Neural cell (in vitro differentiated cells): ENCODE data around the gene PRSS35. TPM values are rescaled to one million over a fixed set of nuclear protein-coding genes. Genes with fewer than 3 reads are reported as not detected.

Experiments
- H2AFZ ChIP-seq: fragments of 200-600, 300-800 bp; sonication (generic), shearing (Covaris generic); 2 replicates; pipeline ENCODE4 v1.6.0; 2014; ENCODE audit warnings: low read depth, mild to moderate bottlenecking, antibody characterized with exemption, low read length, moderate library complexity
- H3F3A ChIP-seq: fragments of 200-600 bp; shearing (Covaris generic); 2 replicates; pipeline ENCODE4 v1.6.1; 2016; ENCODE audit warnings: mild to moderate bottlenecking, moderate library complexity, mixed read lengths, antibody characterized with exemption, low read length; ENCODE audit not compliant: insufficient read depth, poor library complexity, severe bottlenecking
- H3K27ac ChIP-seq: fragments of 200-600, 300-800 bp; sonication (generic), shearing (Covaris generic); 2 replicates; pipeline ENCODE4 v1.5.1; 2014; ENCODE audit warnings: mild to moderate bottlenecking, low read length, moderate library complexity
- H3K27me3 ChIP-seq: fragments of 300-800, 200-600 bp; sonication (generic), shearing (Covaris generic); 2 replicates; pipeline ENCODE4 v1.6.0; 2014; ENCODE audit warnings: mild to moderate bottlenecking, low read depth, low read length, moderate library complexity; ENCODE audit not compliant: insufficient read depth
- H3K36me3 ChIP-seq: fragments of 300-800, 200-600 bp; sonication (generic), shearing (Covaris generic); 2 replicates; pipeline ENCODE4 v1.5.1; 2014; ENCODE audit warnings: mild to moderate bottlenecking, antibody characterized with exemption, low read length, moderate library complexity; ENCODE audit not compliant: insufficient read depth
- H3K4me2 ChIP-seq: fragments of 300-800, 200-600 bp; sonication (generic), shearing (Covaris generic); 2 replicates; pipeline ENCODE4 v1.6.0; 2014; ENCODE audit warnings: mild to moderate bottlenecking, low read length
- H3K4me3 ChIP-seq: fragments of 300-800, 200-600 bp; sonication (generic), shearing (Covaris generic); 2 replicates; pipeline ENCODE4 v1.5.1; 2014; ENCODE audit warnings: mild to moderate bottlenecking, low read length, moderate library complexity
- H3K79me2 ChIP-seq: fragments of 200-600 bp; shearing (Covaris generic); replicated peaks from 2 replicates; pipeline ENCODE4 v1.6.0; 2014; ENCODE audit warnings: mild to moderate bottlenecking, low read length, moderate library complexity; ENCODE audit not compliant: insufficient read depth
- H3K9ac ChIP-seq: fragments of 300-800, 200-600 bp; sonication (generic), shearing (Covaris generic); 2 replicates; pipeline ENCODE4 v1.6.1; 2016; ENCODE audit warnings: mild to moderate bottlenecking, low read length, mixed read lengths
- H3K9me2 ChIP-seq: fragments of 200-600 bp; shearing (Covaris generic); 2 replicates; pipeline ENCODE4 v1.6.1; 2016; ENCODE audit warnings: mild to moderate bottlenecking, low read length, mixed read lengths; ENCODE audit not compliant: insufficient read depth
- H3K9me3 ChIP-seq: fragments of 200-600, 300-800 bp; sonication (generic), shearing (Covaris generic); 2 replicates; pipeline ENCODE4 v1.6.1; 2016; ENCODE audit warnings: mild to moderate bottlenecking, mixed run types, low read length, moderate library complexity, mixed read lengths
- H4K20me1 ChIP-seq: fragments of 200-600 bp; shearing (Covaris generic); 2 replicates; pipeline ENCODE4 v1.6.1; 2016; ENCODE audit warnings: mild to moderate bottlenecking, mixed run types; ENCODE audit not compliant: insufficient read depth
- EP300 ChIP-seq: fragments of 450-650 bp; conservative IDR thresholded peaks from 2 replicates; pipeline ENCODE4 v1.6.1; 2014; ENCODE audit warnings: antibody characterized with exemption, mild to moderate bottlenecking, moderate library complexity; ENCODE audit not compliant: poor library complexity, severe bottlenecking
- EZH2 ChIP-seq: fragments of 200-600, 300-800 bp; shearing (Covaris generic), sonication (generic); IDR thresholded peaks from 2 replicates; pipeline ENCODE4 v1.6.1; 2014; ENCODE audit warnings: antibody characterized with exemption, low read length, borderline replicate concordance, mild to moderate bottlenecking; ENCODE audit not compliant: insufficient read depth, poor library complexity, severe bottlenecking
- MXI1 ChIP-seq: fragments of 450-650 bp; conservative IDR thresholded peaks from 2 replicates; pipeline ENCODE4 v1.6.1; 2014; ENCODE audit warnings: antibody characterized with exemption, mild to moderate bottlenecking; ENCODE audit not compliant: poor library complexity, severe bottlenecking
- POLR2AphosphoS5 ChIP-seq: IDR thresholded peaks from 2 replicates; pipeline ENCODE4 v1.6.1; 2012
- RAD21 ChIP-seq: fragments of 450-650 bp; conservative IDR thresholded peaks from 2 replicates; pipeline ENCODE4 v1.6.1; 2014; ENCODE audit warnings: antibody characterized with exemption, mild to moderate bottlenecking, moderate library complexity
- SMC3 ChIP-seq: fragments of 450-650 bp; conservative IDR thresholded peaks from 2 replicates; pipeline ENCODE4 v1.6.1; 2014; ENCODE audit warnings: antibody characterized with exemption, mild to moderate bottlenecking, moderate library complexity; ENCODE audit not compliant: poor library complexity
- TAF1 ChIP-seq: IDR thresholded peaks from 2 replicates; pipeline ENCODE4 v1.6.1; 2012; ENCODE audit warnings: low read depth
- polyA plus RNA-seq: library from polyadenylated mRNA; depleted of rRNA; stranded (reverse); fragments of >200 nt; gene quantifications from 2 replicates; pipeline ENCODE4 v1.2.3, GENCODE V29; 2014
- TF ChIP-seq, protein P1 (sequence below): IDR thresholded peaks from 2 replicates; pipeline ENCODE4 v1.6.1; 2012; ENCODE audit warnings: borderline replicate concordance
- TF ChIP-seq, protein P2 (sequence below): fragments of 450-650 bp; IDR thresholded peaks from 2 replicates; pipeline ENCODE4 v1.5.1; 2014; ENCODE audit warnings: antibody characterized with exemption, mild to moderate bottlenecking, moderate library complexity; ENCODE audit not compliant: poor library complexity, severe bottlenecking

The PRSS35 gene
- polyA plus RNA-seq, 1 donor from 2014 or later = 0.32 TPM

DNA sequence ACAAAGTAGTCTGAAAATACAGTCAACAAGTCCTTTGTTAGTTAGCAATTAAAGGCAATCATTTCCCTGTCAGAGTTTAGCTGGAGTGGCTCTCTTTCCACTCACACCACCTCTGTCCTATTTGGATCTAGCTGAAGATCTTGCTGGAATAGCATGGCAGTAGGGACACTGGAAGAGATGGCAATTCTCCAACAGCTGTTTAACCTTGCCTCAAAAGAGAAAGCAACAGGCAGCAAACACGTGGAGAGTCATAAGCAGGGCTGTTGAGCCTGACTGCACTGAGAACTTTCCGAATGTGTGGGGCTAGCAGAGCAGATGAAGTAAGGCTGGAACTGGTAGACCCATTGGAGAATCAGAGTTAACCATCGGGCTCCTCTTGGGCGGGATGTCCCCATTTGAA is 38.0 kb upstream of the PRSS35 start:
- Histone ChIP-seq H2AFZ (no peak overlapping the region), H3F3A (no peaks in the 10 kb centered on the region), H3K4me2 (no peak overlapping the region), H3K79me2 (no peaks in the 10 kb centered on the region), H3K27ac (no peak overlapping the region), H3K9me3 (no peaks in the 10 kb centered on the region), H3K36me3 (no peaks in the 10 kb centered on the region), H3K27me3 (no peaks in the 10 kb centered on the region), H3K9ac (no peak overlapping the region), H3K4me3 (no peak overlapping the region), H4K20me1 (no peaks in the 10 kb centered on the region), H3K9me2 (no peaks in the 10 kb centered on the region)
- TF ChIP-seq TAF1 (no peak), POLR2AphosphoS5 (no peak), RAD21 (no peak)

- H3K27ac ChIP-seq = no peak overlapping the region
- TF ChIP-seq TAF1 (no peak), EZH2 (no peak), SMC3 (no peak), RAD21 (no peak), EP300 (no peak), MXI1 (no peak), POLR2AphosphoS5 (no peak)
- TF ChIP-seq, protein P1, sequence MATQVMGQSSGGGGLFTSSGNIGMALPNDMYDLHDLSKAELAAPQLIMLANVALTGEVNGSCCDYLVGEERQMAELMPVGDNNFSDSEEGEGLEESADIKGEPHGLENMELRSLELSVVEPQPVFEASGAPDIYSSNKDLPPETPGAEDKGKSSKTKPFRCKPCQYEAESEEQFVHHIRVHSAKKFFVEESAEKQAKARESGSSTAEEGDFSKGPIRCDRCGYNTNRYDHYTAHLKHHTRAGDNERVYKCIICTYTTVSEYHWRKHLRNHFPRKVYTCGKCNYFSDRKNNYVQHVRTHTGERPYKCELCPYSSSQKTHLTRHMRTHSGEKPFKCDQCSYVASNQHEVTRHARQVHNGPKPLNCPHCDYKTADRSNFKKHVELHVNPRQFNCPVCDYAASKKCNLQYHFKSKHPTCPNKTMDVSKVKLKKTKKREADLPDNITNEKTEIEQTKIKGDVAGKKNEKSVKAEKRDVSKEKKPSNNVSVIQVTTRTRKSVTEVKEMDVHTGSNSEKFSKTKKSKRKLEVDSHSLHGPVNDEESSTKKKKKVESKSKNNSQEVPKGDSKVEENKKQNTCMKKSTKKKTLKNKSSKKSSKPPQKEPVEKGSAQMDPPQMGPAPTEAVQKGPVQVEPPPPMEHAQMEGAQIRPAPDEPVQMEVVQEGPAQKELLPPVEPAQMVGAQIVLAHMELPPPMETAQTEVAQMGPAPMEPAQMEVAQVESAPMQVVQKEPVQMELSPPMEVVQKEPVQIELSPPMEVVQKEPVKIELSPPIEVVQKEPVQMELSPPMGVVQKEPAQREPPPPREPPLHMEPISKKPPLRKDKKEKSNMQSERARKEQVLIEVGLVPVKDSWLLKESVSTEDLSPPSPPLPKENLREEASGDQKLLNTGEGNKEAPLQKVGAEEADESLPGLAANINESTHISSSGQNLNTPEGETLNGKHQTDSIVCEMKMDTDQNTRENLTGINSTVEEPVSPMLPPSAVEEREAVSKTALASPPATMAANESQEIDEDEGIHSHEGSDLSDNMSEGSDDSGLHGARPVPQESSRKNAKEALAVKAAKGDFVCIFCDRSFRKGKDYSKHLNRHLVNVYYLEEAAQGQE = no peak
- TF ChIP-seq, protein P2, sequence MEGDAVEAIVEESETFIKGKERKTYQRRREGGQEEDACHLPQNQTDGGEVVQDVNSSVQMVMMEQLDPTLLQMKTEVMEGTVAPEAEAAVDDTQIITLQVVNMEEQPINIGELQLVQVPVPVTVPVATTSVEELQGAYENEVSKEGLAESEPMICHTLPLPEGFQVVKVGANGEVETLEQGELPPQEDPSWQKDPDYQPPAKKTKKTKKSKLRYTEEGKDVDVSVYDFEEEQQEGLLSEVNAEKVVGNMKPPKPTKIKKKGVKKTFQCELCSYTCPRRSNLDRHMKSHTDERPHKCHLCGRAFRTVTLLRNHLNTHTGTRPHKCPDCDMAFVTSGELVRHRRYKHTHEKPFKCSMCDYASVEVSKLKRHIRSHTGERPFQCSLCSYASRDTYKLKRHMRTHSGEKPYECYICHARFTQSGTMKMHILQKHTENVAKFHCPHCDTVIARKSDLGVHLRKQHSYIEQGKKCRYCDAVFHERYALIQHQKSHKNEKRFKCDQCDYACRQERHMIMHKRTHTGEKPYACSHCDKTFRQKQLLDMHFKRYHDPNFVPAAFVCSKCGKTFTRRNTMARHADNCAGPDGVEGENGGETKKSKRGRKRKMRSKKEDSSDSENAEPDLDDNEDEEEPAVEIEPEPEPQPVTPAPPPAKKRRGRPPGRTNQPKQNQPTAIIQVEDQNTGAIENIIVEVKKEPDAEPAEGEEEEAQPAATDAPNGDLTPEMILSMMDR = no peak
- no peak overlapping the region for H3K9ac ChIP-seq
Observed at GRCh38 chr6:83476971-83477370, 35.4 kb upstream of the PRSS35 start.

GRCh38 chr6:83479389-83479788 is 32.9 kb upstream of the PRSS35 start:
- Histone ChIP-seq H3K9me3 (no peaks in the 10 kb centered on the region), H3K27ac (no peak overlapping the region), H4K20me1 (no peaks in the 10 kb centered on the region), H3K9ac (no peak overlapping the region), H3K36me3 (no peaks in the 10 kb centered on the region), H3F3A (no peaks in the 10 kb centered on the region), H3K4me2 (no peak overlapping the region), H3K4me3 (no peak overlapping the region), H2AFZ (no peak overlapping the region), H3K79me2 (no peaks in the 10 kb centered on the region), H3K27me3 (no peaks in the 10 kb centered on the region), H3K9me2 (no peaks in the 10 kb centered on the region)
- TF ChIP-seq EP300 = no peak
- no peak for TF ChIP-seq EZH2
- TF ChIP-seq, protein P1 = no peak
- no peak for TF ChIP-seq MXI1
- no peak for TF ChIP-seq SMC3
- no peak for TF ChIP-seq RAD21
- TF ChIP-seq POLR2AphosphoS5 = no peak
- TF ChIP-seq, protein P2 = no peak
- TF ChIP-seq TAF1 = no peak

More at GRCh38 chr6:83476971-83477370, 35.4 kb upstream of the PRSS35 start:
- Histone ChIP-seq H3K79me2 (no peaks in the 10 kb centered on the region), H3K9me3 (no peaks in the 10 kb centered on the region), H2AFZ (no peak overlapping the region), H3K4me2 (no peak overlapping the region), H4K20me1 (no peaks in the 10 kb centered on the region), H3K4me3 (no peak overlapping the region), H3K36me3 (no peaks in the 10 kb centered on the region), H3F3A (no peaks in the 10 kb centered on the region), H3K9me2 (no peaks in the 10 kb centered on the region), H3K27me3 (no peaks in the 10 kb centered on the region)
